ENCODE measurements around the gene CASQ1. TPM values are rescaled to one million over a fixed set of nuclear protein-coding genes. Genes with fewer than 3 reads are reported as not detected.

The CASQ1 gene
- polyA plus RNA-seq (ENCODE audit: insufficient read length in 4 of 4) = under 1 TPM; 0.17 to 0.68 (median 0.34) TPM

DNA sequence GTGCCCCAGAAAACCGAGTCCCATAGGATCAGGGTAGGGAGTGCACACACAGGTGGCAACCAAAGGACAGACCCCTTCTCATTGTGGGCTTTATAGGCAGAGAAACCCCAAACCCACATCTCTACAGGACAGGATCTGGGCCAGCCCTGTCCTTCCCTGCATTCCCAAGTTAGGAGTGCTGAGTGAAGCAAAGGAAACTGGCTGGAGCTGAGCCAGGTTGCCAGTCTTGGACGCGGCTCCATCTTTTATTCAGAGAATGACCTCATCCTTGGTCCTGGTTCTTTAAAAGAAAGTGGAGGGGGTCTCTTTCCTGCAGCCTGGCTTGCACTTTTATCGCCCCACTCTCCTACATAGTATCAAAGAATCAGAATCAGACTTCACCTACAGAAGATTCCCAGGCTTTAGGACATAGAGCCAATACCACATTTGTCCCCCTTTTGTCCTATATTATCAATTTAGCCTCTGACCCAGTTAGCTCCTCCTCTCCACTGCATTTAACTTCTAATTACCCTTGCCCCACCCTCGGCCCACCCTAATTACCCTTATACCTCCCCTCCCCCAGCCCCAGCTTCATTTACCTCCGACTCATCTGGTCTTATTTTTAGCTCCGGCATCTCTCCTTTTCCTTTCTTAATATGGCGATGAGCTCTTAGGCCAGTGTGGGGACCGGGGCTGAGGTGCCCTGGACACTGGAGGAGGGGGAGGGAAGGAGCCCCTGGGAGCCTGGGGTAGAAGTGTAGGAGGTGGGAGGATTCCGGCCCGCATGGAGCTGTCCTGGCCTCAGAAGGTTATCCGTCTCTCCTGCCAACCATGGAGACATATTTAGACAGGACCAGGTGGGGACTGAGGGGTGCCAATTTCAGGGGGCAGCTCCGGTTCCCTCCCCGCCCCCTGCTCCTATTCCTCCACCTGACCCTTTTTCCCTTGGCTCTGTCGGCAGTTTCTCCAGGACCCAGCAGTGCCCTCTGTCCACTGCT, at the start of gene CASQ1:
TSS of gene CASQ1 (plus strand) at position 927 of the 977 bp plus-strand sequence. CDS start 177 bp downstream, outside the sequence.
- no peak for DNase-seq (ENCODE audit: low read depth in 4 of 4, low spot score in 3 of 4)

DNA sequence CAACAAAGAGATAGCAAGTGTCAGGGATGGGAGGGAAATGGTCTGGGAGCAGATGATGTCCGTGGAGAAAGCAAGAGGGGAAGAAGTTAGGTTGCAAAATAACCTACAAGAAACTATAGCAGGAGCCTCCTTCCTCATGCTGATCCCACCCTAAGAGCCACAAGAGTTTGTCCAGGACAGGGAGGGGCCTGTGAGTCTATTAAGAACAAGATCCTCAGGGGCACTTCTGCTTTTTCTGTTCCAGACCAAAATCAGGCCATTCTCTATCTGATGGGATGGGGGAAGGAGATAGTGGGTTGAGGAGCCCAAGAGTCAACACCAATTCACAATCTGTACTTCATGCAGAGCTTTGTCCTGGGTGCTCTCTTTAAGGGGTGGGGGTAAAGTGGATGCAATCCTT, 46.7 kb upstream of the CASQ1 start:
- no peak for DNase-seq (ENCODE audit: low read depth in 4 of 4, low spot score in 3 of 4)

DNA sequence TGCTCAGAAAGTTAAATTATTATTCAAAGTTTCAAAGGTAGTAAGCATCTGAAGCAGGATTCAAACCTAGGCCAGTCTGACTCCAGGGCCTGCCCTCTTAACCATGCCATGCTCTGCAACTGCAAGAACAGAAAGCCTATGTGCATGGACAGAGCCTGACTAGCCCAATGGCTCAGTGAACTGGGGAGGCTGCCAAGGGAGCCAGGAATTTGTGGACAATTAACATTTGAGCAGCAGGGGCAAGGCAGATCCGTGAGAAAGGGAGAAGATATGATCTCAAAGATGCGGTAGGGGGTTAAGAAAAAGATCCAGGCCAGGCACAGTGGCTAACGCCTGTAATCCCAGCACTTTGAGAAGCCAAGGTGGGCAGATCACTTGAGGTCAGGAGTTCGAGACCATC, 45.5 kb upstream of the CASQ1 start:
- DNase-seq (ENCODE audit: low read depth in 4 of 4, low spot score in 3 of 4) = no peak

DNA sequence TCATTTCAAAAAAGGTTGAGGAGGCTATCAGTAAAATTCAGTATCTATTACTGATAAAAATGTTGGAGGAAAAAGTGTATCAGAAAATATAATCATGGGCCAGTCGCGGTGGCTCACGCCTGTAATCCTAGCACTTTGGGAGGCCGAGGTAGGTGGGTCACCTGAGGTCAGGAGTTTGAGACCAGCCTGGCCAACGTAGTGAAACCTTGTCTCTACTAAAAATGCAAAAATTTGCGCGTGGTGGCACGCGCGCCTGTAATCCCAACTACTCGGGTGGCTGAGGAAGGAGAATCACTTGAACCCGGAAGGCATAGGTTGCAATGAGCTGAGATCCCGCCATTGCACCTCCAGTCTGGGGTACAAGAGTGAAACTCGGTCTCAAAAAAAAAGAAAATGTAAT, 44.3 kb upstream of the CASQ1 start:
- DNase-seq (ENCODE audit: low read depth in 4 of 4, low spot score in 3 of 4) = no peak

DNA sequence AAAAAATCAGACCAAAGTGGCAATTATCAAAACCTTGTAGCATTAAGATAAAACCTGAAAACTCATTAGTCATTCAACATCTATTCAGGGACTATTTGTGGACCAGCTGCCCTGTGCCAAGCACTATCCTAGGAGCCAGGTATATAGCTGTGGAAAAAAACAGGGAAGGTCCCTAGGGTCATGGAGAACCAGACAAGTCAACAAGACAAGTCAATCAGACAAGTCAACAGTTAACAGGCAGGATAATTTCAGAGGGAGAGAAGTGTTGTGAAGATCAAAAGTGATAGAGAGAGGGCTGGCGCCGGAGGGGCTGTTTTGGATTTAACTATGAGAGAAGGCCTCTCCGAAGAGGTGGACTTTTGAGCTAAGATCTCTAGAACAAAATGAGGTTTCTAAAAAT, 42.3 kb upstream of the CASQ1 start:
- DNase-seq (ENCODE audit: low read depth in 4 of 4, low spot score in 3 of 4) = no peak

DNA sequence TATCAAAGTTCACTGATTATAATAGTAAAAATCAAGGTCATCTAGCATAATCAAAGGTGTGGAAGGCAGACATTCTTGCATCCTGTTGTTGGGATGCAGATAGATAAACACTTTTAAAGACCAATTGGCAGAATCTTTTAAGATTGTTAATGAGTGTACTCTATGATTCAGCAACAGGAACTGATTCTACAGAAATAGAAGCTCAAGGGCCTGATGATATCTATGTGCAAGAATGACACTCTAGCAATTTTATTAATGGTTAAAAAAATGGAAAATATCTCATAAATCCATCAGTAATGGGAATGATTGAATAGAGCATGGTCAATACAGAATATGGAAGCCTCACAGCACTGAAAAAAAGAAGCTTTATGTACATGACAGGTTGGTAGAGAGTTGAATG, 41.1 kb upstream of the CASQ1 start:
- no peak for DNase-seq (ENCODE audit: low read depth in 4 of 4, low spot score in 3 of 4)

DNA sequence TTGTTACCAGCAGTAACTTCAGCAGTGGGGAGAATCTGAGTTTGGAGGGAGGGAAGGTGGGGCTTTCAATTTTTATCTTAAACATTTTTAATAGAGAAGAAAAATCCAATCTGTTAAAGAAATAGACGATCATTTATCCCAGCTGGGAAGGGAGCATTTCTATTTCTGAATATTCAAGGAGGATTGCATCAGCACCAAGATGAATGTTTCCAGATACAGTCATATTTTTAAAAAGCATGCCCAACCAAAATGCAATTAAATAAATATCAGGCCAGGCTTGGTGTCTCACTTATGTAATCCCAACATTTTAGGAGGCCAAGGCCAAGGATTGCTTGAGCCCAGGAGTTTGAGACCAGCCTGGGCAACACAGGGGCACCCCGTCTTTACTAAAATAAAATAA, 40.7 kb upstream of the CASQ1 start:
- no peak for DNase-seq (ENCODE audit: low read depth in 4 of 4, low spot score in 3 of 4)

DNA sequence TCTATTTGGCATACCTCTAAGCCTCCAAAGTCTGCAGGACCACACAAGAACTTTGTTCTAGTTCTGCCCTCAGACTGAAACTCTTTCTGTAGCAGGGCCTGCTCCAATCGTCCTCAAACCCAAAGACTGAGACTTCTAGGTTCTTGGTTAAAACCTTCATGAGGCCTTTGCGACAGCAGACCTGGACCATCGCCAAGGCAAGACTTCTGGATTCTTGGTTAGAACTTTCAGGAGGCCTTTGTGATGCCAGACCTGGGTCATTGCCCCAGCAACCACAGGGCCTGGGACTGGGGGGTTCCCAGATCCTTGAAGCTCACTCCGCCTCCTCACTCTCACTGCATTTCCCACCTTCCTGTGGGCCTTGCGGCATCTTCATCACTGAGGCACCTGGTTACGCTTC, 39.1 kb upstream of the CASQ1 start, which contains the start of gene ATP1A4:
TSS of gene ATP1A4 (plus strand) at position 301 of the 400 bp plus-strand sequence. CDS start 438 bp downstream, outside the sequence.
- DNase-seq (ENCODE audit: low read depth in 4 of 4, low spot score in 3 of 4) = no peak

DNA sequence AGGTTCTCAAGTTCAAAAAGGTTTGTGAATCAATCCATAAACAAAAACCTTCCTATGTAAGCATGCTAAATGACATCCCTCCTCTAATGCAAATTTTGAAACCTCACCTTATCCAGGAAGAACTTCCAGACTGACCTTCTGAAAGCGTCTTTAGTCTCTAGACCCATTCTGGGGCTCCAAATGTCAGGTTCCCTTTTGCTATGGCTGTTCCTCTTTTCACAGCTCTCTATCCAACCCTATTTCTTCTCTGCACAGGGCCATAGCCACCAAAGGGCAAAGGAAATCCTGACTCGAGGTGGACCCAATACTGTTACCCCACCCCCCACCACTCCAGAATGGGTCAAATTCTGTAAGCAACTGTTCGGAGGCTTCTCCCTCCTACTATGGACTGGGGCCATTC, 35.6 kb upstream of the CASQ1 start:
- no peak for DNase-seq (ENCODE audit: low read depth in 4 of 4, low spot score in 3 of 4)

DNA sequence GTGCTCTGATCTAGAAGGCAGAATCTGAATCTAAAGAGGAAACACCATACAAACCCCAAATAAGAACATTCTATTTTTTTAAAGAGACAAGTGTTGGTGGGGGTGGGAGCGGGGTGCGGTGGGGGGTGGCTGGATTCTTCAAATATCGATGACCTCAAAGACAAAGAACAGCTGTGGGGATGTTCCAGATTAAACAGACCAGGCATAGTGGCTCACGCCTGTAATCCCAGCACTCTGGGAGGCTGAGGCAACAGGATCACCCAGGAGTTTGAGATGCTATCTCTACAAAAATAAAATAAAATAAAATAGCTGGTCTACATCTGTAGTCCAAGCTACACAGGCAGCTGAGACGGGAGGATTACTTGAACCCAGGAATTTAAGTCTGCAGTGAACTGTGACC, 34.0 kb upstream of the CASQ1 start:
- DNase-seq (ENCODE audit: low read depth in 4 of 4, low spot score in 3 of 4) = no peak

DNA sequence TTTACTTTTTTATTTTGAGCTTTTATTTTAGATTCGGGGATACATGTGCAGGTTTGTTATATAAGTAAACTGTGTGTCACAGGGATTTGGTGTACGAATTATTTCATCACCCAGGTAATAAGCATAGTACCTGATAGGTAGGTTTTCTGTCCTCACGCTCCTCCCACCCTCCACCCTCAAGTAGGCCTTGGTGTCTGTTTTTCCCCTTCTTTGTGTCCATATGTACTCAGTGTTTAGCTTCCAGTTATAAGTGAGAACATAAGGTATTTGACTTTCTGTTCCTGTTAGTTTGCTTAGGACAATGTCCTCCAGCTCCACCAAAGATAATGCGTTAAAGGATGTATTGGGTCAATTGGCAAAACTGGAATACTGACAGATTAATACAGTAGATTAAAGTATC, 33.2 kb upstream of the CASQ1 start:
- DNase-seq (ENCODE audit: low read depth in 4 of 4, low spot score in 3 of 4) = no peak

DNA sequence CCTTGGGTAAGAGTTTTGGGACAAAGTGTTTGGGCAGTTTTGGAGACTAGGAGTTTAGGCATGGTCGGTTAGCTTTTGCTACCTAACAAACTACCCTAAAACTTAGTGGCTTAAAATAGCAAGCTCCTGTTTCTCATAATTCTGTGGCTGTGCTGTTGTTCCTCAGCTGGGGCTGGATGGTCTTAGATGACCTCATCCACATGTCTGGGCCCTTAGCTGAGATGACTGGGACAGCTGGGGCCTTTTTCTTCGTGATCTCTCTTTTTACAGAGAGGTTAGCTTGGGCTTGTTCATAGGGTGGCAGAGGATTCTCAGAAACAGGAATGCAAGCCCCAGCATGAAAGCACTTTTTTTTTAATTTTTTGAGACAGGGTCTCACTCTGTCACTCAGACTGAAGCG, 32.3 kb upstream of the CASQ1 start:
- DNase-seq (ENCODE audit: low read depth in 4 of 4, low spot score in 3 of 4) = no peak

DNA sequence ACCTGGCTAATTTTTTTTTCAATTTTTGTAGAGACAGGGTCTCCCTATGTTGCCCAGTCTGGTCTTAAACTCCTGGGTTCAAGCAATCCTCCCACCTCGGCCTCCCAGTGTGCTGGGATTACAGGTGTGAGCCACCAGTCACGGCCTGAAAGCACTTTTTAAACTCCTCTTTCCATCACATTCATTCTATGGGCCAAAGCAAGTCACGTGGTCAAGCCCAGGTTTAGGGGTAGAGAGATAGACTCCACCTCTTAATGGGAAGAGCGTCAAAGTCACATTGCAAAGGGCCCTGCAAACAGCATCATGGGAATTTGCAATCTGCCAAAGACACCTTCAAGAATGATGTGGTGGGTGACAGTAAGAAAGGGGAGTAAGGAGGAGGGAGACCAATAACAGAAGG, 31.8 kb upstream of the CASQ1 start:
- no peak for DNase-seq (ENCODE audit: low read depth in 4 of 4, low spot score in 3 of 4)

DNA sequence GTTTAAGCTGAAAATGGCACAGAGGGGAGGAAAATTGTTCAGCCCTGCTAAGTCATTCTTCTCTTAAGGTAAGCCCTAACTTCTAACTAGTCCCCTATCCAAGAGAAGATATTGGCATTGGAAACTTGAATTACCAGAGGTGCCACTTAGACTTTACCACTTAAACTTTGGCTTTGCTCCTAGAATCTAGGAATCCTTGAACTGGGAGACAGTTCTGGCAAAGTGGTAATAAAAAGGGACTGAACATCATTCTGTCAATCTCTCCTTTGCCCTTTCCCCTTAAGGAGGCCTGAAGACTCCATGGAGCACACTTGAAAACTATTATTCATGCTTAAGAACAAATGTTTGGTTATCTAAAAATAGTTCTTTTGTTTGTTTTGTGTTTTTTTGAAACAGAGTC, 30.5 kb upstream of the CASQ1 start:
- DNase-seq (ENCODE audit: low read depth in 4 of 4, low spot score in 3 of 4) = no peak

DNA sequence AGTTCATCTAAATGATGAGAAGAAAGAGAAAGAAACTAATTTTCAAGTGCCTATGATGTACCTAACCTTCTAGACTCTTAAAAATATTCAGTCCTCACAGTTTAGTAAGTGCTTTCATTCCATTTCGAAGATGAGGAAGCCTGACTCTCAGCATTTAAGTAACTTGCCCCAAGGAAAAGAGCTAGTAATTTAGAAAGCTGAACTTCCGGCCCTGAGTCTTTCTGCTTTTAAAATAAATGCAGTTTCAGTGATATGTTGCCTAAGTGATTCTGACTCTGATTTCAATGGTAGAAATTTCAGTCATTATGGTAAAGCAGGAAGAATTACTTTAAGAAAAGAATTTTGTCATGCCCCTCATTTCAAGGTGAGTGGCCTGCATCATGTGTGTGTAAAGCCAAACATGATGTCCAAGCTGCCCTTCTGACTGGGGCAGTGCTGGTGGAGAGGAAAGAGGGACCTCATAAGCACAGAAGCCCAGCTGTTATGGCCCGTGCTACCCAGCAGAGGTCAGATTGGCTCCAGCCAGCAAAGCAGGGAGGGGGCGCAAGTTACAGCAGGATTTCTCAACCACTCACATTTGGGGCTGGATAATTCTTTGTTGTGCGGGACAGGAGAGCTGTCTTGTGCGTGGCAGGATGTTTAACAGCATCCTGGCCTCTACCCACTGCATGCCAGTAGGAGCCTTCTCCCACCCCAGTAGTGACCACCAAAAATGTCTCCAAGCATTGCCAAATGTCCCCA, 28.2 kb upstream of the CASQ1 start:
- DNase-seq (ENCODE audit: low read depth in 4 of 4, low spot score in 3 of 4) = no peak

DNA sequence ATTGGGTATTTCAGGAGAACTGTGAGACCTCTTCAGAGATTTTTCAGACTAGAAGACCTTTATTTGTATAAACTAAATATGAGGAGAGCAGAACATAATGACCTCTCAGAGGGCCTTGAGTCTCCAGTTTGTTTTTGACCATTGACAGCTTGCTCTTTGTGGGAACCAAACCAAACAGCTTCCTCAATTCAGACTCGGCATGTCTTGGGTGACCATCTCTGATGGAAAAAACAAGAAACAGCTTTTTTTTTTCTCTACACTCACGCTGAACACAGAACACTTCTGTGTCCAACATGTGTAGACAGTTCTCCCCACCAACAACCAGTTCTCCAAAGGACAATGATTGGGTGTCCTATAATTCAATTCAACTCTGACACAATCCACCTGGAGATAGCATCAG, 27.4 kb upstream of the CASQ1 start:
- no peak for DNase-seq (ENCODE audit: low read depth in 4 of 4, low spot score in 3 of 4)

DNA sequence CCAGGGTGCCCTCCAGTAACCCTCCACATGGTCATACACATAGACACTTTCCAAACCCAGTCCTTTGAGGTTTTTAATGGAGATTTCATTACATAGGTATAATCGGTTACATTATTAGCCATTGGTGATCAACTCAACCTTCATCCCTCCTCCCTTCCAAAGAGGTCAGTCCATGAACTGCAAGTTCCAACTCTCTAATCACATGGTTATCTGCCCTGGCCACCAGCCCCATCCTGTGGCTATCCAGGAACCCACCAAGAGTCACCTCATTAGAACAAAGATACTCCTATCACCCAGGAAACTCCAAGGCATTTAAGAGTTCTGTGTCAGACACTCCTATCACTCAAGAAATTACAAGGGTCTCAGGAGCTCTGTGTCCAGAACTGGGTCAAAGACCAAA, 26.8 kb upstream of the CASQ1 start:
- no peak for DNase-seq (ENCODE audit: low read depth in 4 of 4, low spot score in 3 of 4)

DNA sequence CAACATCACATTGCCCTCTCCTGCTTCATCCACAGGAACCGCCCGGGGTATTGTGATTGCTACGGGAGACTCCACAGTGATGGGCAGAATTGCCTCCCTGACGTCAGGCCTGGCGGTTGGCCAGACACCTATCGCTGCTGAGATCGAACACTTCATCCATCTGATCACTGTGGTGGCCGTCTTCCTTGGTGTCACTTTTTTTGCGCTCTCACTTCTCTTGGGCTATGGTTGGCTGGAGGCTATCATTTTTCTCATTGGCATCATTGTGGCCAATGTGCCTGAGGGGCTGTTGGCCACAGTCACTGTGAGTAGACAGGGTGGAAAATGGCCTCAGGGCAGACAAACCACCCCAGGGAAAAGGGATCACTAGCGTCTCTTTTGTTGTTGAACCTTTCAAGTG, 26.3 kb upstream of the CASQ1 start:
- DNase-seq (ENCODE audit: low read depth in 4 of 4, low spot score in 3 of 4) = no peak

DNA sequence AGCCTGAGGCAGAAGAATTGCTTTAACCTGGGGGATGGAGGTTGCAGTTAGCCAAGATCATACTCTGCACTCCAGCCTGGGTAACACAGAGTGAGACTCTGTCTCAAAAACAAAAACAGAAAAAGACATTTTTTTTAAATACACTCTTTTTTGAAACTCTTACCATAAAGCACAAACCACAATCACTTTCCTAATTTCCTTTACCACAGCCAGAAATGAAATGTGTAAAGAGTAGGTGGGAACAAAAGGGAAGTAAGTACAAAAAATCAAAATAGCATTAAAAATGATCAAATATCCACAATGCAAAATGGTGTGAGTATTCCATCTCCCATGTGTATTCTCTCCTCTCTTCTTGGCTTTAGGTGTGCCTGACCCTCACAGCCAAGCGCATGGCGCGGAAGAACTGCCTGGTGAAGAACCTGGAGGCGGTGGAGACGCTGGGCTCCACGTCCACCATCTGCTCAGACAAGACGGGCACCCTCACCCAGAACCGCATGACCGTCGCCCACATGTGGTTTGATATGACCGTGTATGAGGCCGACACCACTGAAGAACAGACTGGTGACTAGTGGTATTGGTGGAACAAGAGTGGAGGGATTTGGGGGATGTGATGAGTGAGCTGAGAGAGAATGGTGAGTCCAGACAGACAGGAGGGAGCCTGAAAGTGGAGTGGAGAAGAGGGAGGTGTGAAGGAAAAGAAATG, 24.1 kb upstream of the CASQ1 start:
- no peak for DNase-seq (ENCODE audit: low read depth in 4 of 4, low spot score in 3 of 4)

DNA sequence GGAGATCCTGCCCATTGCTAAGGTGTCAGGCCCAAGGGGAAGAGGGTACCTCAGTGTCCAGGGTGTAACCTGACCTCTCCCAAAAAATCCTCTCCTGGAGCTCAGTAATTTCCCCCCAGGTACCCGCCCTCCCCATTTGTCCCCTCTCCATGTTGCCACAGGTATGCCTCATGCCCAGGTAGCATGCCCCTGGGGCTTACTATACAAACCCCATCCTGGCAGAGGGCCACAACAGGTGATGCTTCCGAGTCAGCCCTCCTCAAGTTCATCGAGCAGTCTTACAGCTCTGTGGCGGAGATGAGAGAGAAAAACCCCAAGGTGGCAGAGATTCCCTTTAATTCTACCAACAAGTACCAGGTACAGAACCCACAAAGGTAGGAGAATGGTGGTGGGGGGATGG, 23.3 kb upstream of the CASQ1 start:
- no peak for DNase-seq (ENCODE audit: low read depth in 4 of 4, low spot score in 3 of 4)

DNA sequence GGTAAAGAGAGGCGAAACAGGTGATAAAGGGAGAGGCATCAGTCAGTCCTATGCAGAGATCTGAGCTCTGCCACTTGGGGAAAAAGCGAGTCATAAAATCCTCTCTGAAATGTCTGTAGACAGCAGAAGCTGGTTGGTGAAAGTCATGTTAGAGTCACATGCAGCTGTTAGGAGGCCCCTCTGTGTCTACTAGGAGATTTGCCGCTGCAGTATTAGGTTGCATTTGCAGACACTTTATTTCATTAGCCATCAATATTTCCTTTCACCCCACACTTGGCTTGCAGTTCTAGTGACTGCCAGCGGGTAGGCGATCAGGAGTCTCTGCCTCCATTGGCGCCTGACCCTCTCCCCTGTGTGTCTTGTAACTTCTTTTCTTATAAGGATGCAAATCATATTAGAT, 22.8 kb upstream of the CASQ1 start:
- DNase-seq (ENCODE audit: low read depth in 4 of 4, low spot score in 3 of 4) = no peak
